ENCODE results near the gene CDC42BPA. TPM values are rescaled to one million over a fixed set of nuclear protein-coding genes. Genes with fewer than 3 reads are reported as not detected.

CDC42BPA gene
- total RNA-seq, 2 donors from 2014 or later: 1.2 to 2.5 TPM

DNA sequence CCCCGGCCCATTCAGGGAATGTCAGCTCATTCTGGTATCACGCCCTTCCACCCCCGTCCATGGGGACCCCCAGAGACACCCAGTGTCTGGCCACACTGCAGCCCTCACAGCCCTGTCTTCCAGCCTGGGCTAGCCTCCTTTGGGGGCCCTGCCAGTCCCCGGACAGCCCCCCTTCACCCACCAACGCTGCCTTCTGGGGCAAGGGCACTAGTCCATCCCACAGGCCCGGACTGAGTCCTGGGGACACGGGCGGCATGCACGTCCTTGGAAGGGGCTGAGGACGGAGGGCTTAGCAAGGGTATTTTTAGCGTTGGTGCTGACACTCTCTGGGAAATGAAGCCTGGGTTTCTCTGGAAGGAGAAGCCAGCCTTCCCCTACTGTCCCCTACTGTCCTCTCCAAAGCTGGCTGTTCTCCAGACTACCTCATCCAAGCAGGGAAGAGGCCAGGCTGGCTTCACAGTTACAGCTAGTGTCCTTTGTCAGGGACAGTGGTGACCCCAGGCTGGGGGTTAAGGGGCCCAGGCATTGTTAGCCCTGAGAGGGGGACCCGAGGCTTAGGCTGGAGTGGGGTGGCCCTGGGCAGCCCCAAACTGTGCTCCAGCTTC is 338.7 kb downstream of the CDC42BPA start:
- Mint-ChIP-seq H3K4me1 (no peaks in the 10 kb centered on the region), H3K27ac (no peak overlapping the region), H3K36me3 (ENCODE audit: low read depth) (peaks cover 2% of the 10 kb centered on the region), H3K27me3 (no peaks in the 10 kb centered on the region), H3K4me3 (no peak overlapping the region)
- H3K9me3 ChIP-seq (ENCODE audit: control insufficient read depth, low read length, poor library complexity, severe bottlenecking): no peaks in the 10 kb centered on the region
- no peak for DNase-seq
- ATAC-seq: no peak

GRCh38 chr1:226979115-226979516 is 339.2 kb downstream of the CDC42BPA start:
- Mint-ChIP-seq H3K27me3 (no peaks in the 10 kb centered on the region), H3K36me3 (ENCODE audit: low read depth) (peaks cover 2% of the 10 kb centered on the region), H3K27ac (no peak overlapping the region), H3K4me1 (no peaks in the 10 kb centered on the region), H3K4me3 (no peak overlapping the region)
- H3K9me3 ChIP-seq (ENCODE audit: control insufficient read depth, low read length, poor library complexity, severe bottlenecking): no peaks in the 10 kb centered on the region
- DNase-seq: no peak
- ATAC-seq: no peak

- ATAC-seq (no peak), DNase-seq (no peak)
- no peaks in the 10 kb centered on the region for H3K4me1 Mint-ChIP-seq
- no peak overlapping the region for H3K4me3 Mint-ChIP-seq
- peaks cover 2% of the 10 kb centered on the region for H3K36me3 Mint-ChIP-seq (ENCODE audit: low read depth)
- no peaks in the 10 kb centered on the region for H3K9me3 ChIP-seq (ENCODE audit: control insufficient read depth, low read length, poor library complexity, severe bottlenecking)
- no peaks in the 10 kb centered on the region for H3K27me3 Mint-ChIP-seq
- H3K27ac Mint-ChIP-seq: no peak overlapping the region
Measured at GRCh38 chr1:226978432-226979114, 339.7 kb downstream of the CDC42BPA start.

GRCh38 chr1:226977643-226978431 is 340.5 kb downstream of the CDC42BPA start:
- no peak overlapping the region for H3K4me3 Mint-ChIP-seq
- no peak for ATAC-seq
- DNase-seq: no peak
- H3K9me3 ChIP-seq (ENCODE audit: control insufficient read depth, low read length, poor library complexity, severe bottlenecking): no peaks in the 10 kb centered on the region
- peaks cover 2% of the 10 kb centered on the region for H3K36me3 Mint-ChIP-seq (ENCODE audit: low read depth)
- no peaks in the 10 kb centered on the region for H3K4me1 Mint-ChIP-seq
- no peaks in the 10 kb centered on the region for H3K27me3 Mint-ChIP-seq
- no peak overlapping the region for H3K27ac Mint-ChIP-seq

- ATAC-seq: no peak
- no peak for DNase-seq
- H3K36me3 Mint-ChIP-seq (ENCODE audit: low read depth): peaks cover 2% of the 10 kb centered on the region
- H3K27me3 Mint-ChIP-seq: no peaks in the 10 kb centered on the region
- H3K9me3 ChIP-seq (ENCODE audit: control insufficient read depth, low read length, poor library complexity, severe bottlenecking): no peaks in the 10 kb centered on the region
- H3K4me3 Mint-ChIP-seq: no peak overlapping the region
- no peaks in the 10 kb centered on the region for H3K4me1 Mint-ChIP-seq
- H3K27ac Mint-ChIP-seq: no peak overlapping the region
Measured at GRCh38 chr1:226976978-226977642, 341.2 kb downstream of the CDC42BPA start.

DNA sequence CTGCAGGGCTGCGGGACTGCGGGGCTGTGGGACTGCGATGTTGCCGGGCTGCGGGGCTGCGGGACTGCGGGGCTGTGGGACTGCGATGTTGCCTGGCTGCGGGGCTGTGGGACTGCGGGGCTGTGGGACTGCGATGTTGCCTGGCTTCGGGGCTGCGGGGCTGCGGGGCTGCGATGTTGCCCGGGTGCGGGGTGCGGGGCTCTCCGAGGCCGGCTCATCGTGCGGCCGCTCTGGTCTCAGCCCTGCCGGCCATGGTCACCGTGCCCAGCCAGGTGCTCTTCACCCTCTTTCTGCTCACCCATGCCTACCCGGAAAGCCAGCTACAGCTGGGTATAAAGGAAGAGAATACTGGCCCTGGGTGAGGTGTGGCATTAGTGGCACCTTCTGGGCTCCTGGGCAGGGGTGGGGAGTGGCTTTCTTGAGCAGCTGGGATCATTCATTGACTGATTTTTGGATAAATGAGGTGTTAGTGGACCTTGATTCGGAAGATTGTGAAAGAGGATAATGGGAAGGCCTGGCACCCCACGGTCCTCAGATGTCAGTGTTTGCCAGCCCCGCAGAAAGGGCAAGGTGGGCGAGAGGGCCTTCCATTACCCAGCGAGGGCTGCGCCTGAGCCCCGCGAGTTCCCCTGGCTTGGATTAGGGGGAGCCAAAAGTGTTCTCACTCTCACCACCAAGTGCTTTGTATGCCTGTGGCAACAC is 341.9 kb downstream of the CDC42BPA start:
- H3K27ac Mint-ChIP-seq: no peak overlapping the region
- H3K4me3 Mint-ChIP-seq: no peak overlapping the region
- peaks cover 2% of the 10 kb centered on the region for H3K36me3 Mint-ChIP-seq (ENCODE audit: low read depth)
- no peaks in the 10 kb centered on the region for H3K27me3 Mint-ChIP-seq
- no peak for ATAC-seq
- DNase-seq: no peak
- H3K9me3 ChIP-seq (ENCODE audit: control insufficient read depth, low read length, poor library complexity, severe bottlenecking): no peaks in the 10 kb centered on the region
- H3K4me1 Mint-ChIP-seq: no peaks in the 10 kb centered on the region

GRCh38 chr1:226975259-226976250 is 342.7 kb downstream of the CDC42BPA start:
- H3K27me3 Mint-ChIP-seq: no peaks in the 10 kb centered on the region
- H3K4me3 Mint-ChIP-seq: no peak overlapping the region
- peaks cover 2% of the 10 kb centered on the region for H3K36me3 Mint-ChIP-seq (ENCODE audit: low read depth)
- no peak for DNase-seq
- no peak overlapping the region for H3K27ac Mint-ChIP-seq
- no peaks in the 10 kb centered on the region for H3K4me1 Mint-ChIP-seq
- H3K9me3 ChIP-seq (ENCODE audit: control insufficient read depth, low read length, poor library complexity, severe bottlenecking): no peaks in the 10 kb centered on the region
- no peak for ATAC-seq

- H3K9me3 ChIP-seq (ENCODE audit: control insufficient read depth, low read length, poor library complexity, severe bottlenecking): no peaks in the 10 kb centered on the region
- no peak overlapping the region for H3K27ac Mint-ChIP-seq
- no peak for ATAC-seq
- peaks cover 2% of the 10 kb centered on the region for H3K36me3 Mint-ChIP-seq (ENCODE audit: low read depth)
- no peak for DNase-seq
- H3K4me1 Mint-ChIP-seq: no peaks in the 10 kb centered on the region
- no peak overlapping the region for H3K4me3 Mint-ChIP-seq
- H3K27me3 Mint-ChIP-seq: no peaks in the 10 kb centered on the region
Measured at GRCh38 chr1:226974544-226975258, 343.6 kb downstream of the CDC42BPA start.

DNA sequence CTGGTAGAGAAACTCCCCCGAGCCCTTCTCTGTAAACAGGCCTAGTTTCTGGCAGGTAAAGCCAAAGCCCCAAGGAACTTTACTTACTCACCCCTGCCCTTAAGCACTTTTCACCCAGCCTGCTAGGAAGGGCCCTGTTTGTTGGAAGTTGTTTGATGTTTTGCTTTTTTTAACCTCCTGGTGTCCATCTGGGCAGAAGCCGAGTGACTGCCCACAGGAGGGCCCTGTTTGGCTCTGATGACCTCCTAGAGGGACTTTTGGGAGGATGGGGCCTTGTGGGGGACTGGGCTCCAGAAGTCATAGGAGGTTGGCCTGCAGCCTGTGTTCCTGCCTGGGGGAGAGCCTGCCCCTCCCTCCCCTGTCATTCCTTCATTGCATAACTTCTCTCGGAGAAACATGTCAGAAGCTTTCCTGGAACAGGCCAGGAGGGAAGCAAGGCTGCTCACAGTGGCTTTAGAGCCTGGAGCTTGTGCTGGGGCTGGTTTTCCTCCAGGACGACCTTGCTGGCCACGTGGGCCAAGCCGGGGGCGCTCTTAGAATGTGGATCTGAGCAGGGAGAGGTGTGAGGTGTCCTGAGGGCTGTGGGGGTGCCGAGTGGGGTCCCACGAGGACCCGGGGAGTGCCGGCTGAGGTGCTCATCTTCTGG is 344.3 kb downstream of the CDC42BPA start:
- Mint-ChIP-seq H3K27me3 (no peaks in the 10 kb centered on the region), H3K27ac (no peak overlapping the region), H3K4me3 (no peak overlapping the region), H3K4me1 (peaks cover 3% of the 10 kb centered on the region), H3K36me3 (ENCODE audit: low read depth) (peaks cover 7% of the 10 kb centered on the region)
- no peaks in the 10 kb centered on the region for H3K9me3 ChIP-seq (ENCODE audit: control insufficient read depth, low read length, poor library complexity, severe bottlenecking)
- DNase-seq (no peak), ATAC-seq (no peak)

- Mint-ChIP-seq H3K4me1 (peaks cover 3% of the 10 kb centered on the region), H3K4me3 (no peak overlapping the region), H3K27ac (no peak overlapping the region), H3K27me3 (no peaks in the 10 kb centered on the region), H3K36me3 (ENCODE audit: low read depth) (peaks cover 5% of the 10 kb centered on the region)
- no peaks in the 10 kb centered on the region for H3K9me3 ChIP-seq (ENCODE audit: control insufficient read depth, low read length, poor library complexity, severe bottlenecking)
- no peak for ATAC-seq
- no peak for DNase-seq
Measured at GRCh38 chr1:226973371-226973897, 344.9 kb downstream of the CDC42BPA start.

GRCh38 chr1:226972931-226973330 is 345.4 kb downstream of the CDC42BPA start:
- DNase-seq (no peak), ATAC-seq (no peak)
- H3K9me3 ChIP-seq (ENCODE audit: control insufficient read depth, low read length, poor library complexity, severe bottlenecking): no peaks in the 10 kb centered on the region
- Mint-ChIP-seq H3K4me1 (peaks cover 3% of the 10 kb centered on the region), H3K36me3 (ENCODE audit: low read depth) (peaks cover 5% of the 10 kb centered on the region), H3K4me3 (peak overlapping the region; percentile 36), H3K27me3 (no peaks in the 10 kb centered on the region), H3K27ac (no peak overlapping the region)

Data from T-helper 17 cell (primary cell).